HepG2 (cell line): Measurements from ENCODE around the gene ANAPC1. TPM values are rescaled to one million over a fixed set of nuclear protein-coding genes. Genes with fewer than 3 reads are reported as not detected.

ENCODE experiments used
- ATM ChIP-seq: fragments of 450-650 bp; IDR thresholded peaks from 2 replicates; pipeline ENCODE4 v1.7.1; 2017; ENCODE audit warnings: mild to moderate bottlenecking, borderline replicate concordance
- IRX3 ChIP-seq: sonication (generic); formaldehyde crosslinking; IDR thresholded peaks from 2 replicates; pipeline ENCODE4 v1.8.1; 2023; ENCODE audit warnings: mild to moderate bottlenecking, low read depth, missing genetic modification reagents, borderline replicate concordance
- MIER3 ChIP-seq: IDR thresholded peaks from 2 replicates; pipeline ENCODE4 v1.6.1; 2016; ENCODE audit warnings: missing compliant biosample characterization, borderline replicate concordance
- NFKBIZ ChIP-seq: IDR thresholded peaks from 2 replicates; pipeline ENCODE4 v1.6.1; 2018; ENCODE audit warnings: missing genetic modification reagents, missing compliant biosample characterization
- TGIF2 ChIP-seq: IDR thresholded peaks from 2 replicates; pipeline ENCODE4 v1.6.1; 2016; ENCODE audit warnings: control low read depth, missing compliant biosample characterization
- ZNF614 ChIP-seq: IDR thresholded peaks from 2 replicates; pipeline ENCODE4 v1.6.1; 2018; ENCODE audit warnings: missing biosample characterization, missing genetic modification reagents, inconsistent platforms, borderline replicate concordance
- polyA plus RNA-seq, 8 experiments: library from polyadenylated mRNA; depleted of rRNA in 3 of 8; stranded (reverse) in 7 of 8; unstranded in 1 of 8; fragments of >200 nt; fragmentation: Illumina TruSeq in 4 of 8; extraction: Trizol in 4 of 8; gene quantifications; 2 replicates each; pipeline versions ENCODE4 v1.2.1 to v1.2.3, GENCODE V29; 2011 to 2016; ENCODE audit warnings: low read depth in 4 of 8, missing spikeins in 1 of 8, mixed read lengths in 1 of 8; ENCODE audit not compliant: insufficient read depth in 1 of 8
- total RNA-seq, 5 experiments: library from RNA; depleted of rRNA; stranded (reverse); fragments of >200 nt; fragmentation: Illumina TruSeq; extraction: Trizol; gene quantifications; 2 replicates each; pipeline ENCODE4 v1.2.3, GENCODE V29; 2016; ENCODE audit warnings: low read depth in 1 of 5
- TF ChIP-seq, protein P1 (sequence below): sonication (generic); formaldehyde crosslinking; conservative IDR thresholded peaks from 2 replicates; pipeline ENCODE4 v1.4.0; 2020; ENCODE audit warnings: missing genetic modification reagents
- TF ChIP-seq, protein P2 (sequence below): sonication (generic); formaldehyde crosslinking; IDR thresholded peaks from 2 replicates; pipeline ENCODE4 v1.5.0; 2020; ENCODE audit warnings: mild to moderate bottlenecking, missing genetic modification reagents, borderline replicate concordance
- TF ChIP-seq, protein P3 (sequence below): sonication (generic); formaldehyde crosslinking; IDR thresholded peaks from 2 replicates; pipeline ENCODE4 v1.4.0; 2020; ENCODE audit warnings: missing genetic modification reagents
- TF ChIP-seq, protein P4 (sequence below): sonication (generic); formaldehyde crosslinking; IDR thresholded peaks from 2 replicates; pipeline ENCODE4 v1.9.0; 2022; ENCODE audit warnings: missing genetic modification reagents, mild to moderate bottlenecking, borderline replicate concordance
- TF ChIP-seq, protein P5 (sequence below): sonication (generic); formaldehyde crosslinking; IDR thresholded peaks from 2 replicates; pipeline ENCODE4 v1.8.0; 2023; ENCODE audit warnings: mild to moderate bottlenecking, missing genetic modification reagents
- TF ChIP-seq, protein P6 (sequence below): sonication (generic); formaldehyde crosslinking; IDR thresholded peaks from 2 replicates; pipeline ENCODE4 v1.4.0; 2020; ENCODE audit warnings: missing genetic modification reagents, mild to moderate bottlenecking, borderline replicate concordance

The ANAPC1 gene
- total and polyA plus RNA-seq, 2 of the 13 experiments (the other 11 are each of a cell fraction or from before 2014, with no cell fraction given): 50.0 to 89.7 TPM

DNA sequence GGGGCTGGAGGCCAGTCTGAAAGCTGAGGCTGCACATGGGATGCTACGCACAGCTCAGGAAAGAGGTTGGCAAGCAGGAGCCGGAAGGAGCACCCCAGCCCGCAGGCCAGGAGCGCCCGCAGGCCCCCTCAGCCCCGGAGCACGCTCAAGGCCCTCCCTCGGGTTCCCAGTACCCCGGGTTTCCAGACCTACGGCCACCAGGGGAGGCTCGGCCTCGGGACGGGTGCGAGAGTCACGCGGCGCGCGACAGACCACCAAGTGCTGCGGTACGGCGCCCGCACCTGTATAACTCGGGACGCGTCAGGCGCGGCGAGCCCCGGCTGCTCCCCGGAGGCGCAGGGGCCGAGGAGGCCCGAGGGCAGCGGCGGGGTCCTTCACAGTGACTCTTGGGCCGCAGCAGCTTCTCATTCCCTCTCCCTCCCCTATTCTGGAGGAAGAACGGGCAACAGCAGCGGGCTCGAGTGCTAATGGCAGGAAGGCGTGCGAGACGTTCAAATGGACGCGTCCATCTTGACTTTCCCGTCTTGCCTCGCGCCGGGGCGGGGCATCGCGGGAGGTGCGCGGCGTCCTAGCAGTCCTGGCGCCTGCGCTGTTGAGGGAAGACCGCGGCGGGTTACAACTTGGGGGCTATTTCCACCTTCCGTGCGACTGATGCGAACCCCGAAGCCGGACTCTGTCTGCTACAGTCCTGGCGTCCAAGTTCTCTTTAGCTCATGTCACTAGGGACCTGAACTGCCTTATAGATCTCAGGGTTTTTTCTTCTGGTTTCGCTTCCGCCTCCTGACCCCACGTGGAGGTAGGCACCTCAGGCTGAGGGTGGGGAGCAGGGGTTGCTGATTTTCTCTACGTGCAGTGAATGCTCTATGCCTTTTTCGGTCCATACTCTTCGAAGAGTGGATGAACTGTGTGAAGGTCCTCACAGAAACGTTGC lies at the start of gene ANAPC1 (continued):
- TF ChIP-seq, protein P1, sequence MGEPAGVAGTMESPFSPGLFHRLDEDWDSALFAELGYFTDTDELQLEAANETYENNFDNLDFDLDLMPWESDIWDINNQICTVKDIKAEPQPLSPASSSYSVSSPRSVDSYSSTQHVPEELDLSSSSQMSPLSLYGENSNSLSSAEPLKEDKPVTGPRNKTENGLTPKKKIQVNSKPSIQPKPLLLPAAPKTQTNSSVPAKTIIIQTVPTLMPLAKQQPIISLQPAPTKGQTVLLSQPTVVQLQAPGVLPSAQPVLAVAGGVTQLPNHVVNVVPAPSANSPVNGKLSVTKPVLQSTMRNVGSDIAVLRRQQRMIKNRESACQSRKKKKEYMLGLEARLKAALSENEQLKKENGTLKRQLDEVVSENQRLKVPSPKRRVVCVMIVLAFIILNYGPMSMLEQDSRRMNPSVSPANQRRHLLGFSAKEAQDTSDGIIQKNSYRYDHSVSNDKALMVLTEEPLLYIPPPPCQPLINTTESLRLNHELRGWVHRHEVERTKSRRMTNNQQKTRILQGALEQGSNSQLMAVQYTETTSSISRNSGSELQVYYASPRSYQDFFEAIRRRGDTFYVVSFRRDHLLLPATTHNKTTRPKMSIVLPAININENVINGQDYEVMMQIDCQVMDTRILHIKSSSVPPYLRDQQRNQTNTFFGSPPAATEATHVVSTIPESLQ (CRISPR knock-in tag): no peak
- peak; percentile 72; the same call in 1 of the 2 replicates for TF ChIP-seq NFKBIZ (CRISPR knock-in tag)
- no peak for TF ChIP-seq ATM
- TF ChIP-seq, protein P2, sequence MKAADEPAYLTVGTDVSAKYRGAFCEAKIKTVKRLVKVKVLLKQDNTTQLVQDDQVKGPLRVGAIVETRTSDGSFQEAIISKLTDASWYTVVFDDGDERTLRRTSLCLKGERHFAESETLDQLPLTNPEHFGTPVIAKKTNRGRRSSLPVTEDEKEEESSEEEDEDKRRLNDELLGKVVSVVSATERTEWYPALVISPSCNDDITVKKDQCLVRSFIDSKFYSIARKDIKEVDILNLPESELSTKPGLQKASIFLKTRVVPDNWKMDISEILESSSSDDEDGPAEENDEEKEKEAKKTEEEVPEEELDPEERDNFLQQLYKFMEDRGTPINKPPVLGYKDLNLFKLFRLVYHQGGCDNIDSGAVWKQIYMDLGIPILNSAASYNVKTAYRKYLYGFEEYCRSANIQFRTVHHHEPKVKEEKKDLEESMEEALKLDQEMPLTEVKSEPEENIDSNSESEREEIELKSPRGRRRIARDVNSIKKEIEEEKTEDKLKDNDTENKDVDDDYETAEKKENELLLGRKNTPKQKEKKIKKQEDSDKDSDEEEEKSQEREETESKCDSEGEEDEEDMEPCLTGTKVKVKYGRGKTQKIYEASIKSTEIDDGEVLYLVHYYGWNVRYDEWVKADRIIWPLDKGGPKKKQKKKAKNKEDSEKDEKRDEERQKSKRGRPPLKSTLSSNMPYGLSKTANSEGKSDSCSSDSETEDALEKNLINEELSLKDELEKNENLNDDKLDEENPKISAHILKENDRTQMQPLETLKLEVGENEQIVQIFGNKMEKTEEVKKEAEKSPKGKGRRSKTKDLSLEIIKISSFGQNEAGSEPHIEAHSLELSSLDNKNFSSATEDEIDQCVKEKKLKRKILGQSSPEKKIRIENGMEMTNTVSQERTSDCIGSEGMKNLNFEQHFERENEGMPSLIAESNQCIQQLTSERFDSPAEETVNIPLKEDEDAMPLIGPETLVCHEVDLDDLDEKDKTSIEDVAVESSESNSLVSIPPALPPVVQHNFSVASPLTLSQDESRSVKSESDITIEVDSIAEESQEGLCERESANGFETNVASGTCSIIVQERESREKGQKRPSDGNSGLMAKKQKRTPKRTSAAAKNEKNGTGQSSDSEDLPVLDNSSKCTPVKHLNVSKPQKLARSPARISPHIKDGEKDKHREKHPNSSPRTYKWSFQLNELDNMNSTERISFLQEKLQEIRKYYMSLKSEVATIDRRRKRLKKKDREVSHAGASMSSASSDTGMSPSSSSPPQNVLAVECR: peak; percentile 99
- peak; percentile 86 for TF ChIP-seq ZNF614 (CRISPR knock-in tag)
- TF ChIP-seq, protein P3, sequence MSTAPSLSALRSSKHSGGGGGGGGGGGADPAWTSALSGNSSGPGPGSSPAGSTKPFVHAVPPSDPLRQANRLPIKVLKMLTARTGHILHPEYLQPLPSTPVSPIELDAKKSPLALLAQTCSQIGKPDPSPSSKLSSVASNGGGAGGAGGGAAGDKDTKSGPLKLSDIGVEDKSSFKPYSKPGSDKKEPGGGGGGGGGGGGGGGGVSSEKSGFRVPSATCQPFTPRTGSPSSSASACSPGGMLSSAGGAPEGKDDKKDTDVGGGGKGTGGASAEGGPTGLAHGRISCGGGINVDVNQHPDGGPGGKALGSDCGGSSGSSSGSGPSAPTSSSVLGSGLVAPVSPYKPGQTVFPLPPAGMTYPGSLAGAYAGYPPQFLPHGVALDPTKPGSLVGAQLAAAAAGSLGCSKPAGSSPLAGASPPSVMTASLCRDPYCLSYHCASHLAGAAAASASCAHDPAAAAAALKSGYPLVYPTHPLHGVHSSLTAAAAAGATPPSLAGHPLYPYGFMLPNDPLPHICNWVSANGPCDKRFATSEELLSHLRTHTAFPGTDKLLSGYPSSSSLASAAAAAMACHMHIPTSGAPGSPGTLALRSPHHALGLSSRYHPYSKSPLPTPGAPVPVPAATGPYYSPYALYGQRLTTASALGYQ (CRISPR knock-in tag): peak; percentile 38; the same call in 1 of the 2 replicates
- TF ChIP-seq, protein P4, sequence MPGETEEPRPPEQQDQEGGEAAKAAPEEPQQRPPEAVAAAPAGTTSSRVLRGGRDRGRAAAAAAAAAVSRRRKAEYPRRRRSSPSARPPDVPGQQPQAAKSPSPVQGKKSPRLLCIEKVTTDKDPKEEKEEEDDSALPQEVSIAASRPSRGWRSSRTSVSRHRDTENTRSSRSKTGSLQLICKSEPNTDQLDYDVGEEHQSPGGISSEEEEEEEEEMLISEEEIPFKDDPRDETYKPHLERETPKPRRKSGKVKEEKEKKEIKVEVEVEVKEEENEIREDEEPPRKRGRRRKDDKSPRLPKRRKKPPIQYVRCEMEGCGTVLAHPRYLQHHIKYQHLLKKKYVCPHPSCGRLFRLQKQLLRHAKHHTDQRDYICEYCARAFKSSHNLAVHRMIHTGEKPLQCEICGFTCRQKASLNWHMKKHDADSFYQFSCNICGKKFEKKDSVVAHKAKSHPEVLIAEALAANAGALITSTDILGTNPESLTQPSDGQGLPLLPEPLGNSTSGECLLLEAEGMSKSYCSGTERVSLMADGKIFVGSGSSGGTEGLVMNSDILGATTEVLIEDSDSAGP (CRISPR knock-in tag): peak; percentile 95
- TF ChIP-seq, protein P5, sequence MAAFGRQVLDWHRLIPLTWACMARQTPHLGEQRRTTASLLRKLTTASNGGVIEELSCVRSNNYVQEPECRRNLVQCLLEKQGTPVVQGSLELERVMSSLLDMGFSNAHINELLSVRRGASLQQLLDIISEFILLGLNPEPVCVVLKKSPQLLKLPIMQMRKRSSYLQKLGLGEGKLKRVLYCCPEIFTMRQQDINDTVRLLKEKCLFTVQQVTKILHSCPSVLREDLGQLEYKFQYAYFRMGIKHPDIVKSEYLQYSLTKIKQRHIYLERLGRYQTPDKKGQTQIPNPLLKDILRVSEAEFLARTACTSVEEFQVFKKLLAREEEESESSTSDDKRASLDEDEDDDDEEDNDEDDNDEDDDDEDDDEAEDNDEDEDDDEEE: no peak; the same call in 1 of the 2 replicates
- TF ChIP-seq, protein P6, sequence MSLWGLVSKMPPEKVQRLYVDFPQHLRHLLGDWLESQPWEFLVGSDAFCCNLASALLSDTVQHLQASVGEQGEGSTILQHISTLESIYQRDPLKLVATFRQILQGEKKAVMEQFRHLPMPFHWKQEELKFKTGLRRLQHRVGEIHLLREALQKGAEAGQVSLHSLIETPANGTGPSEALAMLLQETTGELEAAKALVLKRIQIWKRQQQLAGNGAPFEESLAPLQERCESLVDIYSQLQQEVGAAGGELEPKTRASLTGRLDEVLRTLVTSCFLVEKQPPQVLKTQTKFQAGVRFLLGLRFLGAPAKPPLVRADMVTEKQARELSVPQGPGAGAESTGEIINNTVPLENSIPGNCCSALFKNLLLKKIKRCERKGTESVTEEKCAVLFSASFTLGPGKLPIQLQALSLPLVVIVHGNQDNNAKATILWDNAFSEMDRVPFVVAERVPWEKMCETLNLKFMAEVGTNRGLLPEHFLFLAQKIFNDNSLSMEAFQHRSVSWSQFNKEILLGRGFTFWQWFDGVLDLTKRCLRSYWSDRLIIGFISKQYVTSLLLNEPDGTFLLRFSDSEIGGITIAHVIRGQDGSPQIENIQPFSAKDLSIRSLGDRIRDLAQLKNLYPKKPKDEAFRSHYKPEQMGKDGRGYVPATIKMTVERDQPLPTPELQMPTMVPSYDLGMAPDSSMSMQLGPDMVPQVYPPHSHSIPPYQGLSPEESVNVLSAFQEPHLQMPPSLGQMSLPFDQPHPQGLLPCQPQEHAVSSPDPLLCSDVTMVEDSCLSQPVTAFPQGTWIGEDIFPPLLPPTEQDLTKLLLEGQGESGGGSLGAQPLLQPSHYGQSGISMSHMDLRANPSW (CRISPR knock-in tag): no peak
- peak; percentile 62; the same call in 1 of the 2 replicates for TF ChIP-seq MIER3 (CRISPR knock-in tag)
- peak; percentile 97 for TF ChIP-seq TGIF2 (CRISPR knock-in tag)
- TF ChIP-seq IRX3 (CRISPR knock-in tag): peak; percentile 92; the same call in 1 of the 2 replicates
